GM12872 (cell line): ENCODE results near the gene PRAMEF1.
"Not testable (repeated sequence)": the region's sequence is repeated elsewhere in the genome, so short reads cannot be mapped to it uniquely, and the experiment has no call there.

Experiments
- TF ChIP-seq, protein P1 (sequence below): IDR thresholded peaks from 3 replicates; pipeline ENCODE4 v1.5.1; 2011; ENCODE audit warnings: low read depth, mild to moderate bottlenecking, low read length, moderate library complexity; ENCODE audit not compliant: insufficient read depth

The PRAMEF1 gene, protein sequence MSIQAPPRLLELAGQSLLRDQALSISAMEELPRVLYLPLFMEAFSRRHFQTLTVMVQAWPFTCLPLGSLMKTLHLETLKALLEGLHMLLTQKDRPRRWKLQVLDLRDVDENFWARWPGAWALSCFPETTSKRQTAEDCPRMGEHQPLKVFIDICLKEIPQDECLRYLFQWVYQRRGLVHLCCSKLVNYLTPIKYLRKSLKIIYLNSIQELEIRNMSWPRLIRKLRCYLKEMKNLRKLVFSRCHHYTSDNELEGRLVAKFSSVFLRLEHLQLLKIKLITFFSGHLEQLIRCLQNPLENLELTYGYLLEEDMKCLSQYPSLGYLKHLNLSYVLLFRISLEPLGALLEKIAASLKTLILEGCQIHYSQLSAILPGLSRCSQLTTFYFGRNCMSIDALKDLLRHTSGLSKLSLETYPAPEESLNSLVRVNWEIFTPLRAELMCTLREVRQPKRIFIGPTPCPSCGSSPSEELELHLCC

DNA sequence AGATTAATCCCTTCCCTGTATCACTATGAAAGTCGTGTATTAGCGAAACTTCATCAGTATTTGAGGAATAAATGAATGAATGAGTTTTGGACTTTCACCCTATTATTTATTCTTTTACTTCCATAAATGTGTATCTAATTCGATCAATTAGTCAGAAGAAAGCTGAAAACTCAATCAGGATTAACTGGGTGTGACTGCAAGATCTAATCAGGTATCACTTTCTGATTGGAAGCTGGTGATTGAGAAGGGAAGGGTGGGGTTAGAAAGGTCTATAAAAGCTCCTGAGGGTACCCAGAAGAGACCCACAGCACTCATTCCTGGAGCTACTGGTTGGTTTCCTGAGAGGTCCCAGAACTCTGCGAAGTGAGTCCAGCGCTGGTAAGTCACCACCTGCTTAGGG is at the start of gene PRAMEF1:
Gene PRAMEF1, plus strand, starts transcription at position 301 of the 400 bp plus-strand sequence. CDS start 1,831 bp downstream, outside the sequence.
- TF ChIP-seq, protein P1, sequence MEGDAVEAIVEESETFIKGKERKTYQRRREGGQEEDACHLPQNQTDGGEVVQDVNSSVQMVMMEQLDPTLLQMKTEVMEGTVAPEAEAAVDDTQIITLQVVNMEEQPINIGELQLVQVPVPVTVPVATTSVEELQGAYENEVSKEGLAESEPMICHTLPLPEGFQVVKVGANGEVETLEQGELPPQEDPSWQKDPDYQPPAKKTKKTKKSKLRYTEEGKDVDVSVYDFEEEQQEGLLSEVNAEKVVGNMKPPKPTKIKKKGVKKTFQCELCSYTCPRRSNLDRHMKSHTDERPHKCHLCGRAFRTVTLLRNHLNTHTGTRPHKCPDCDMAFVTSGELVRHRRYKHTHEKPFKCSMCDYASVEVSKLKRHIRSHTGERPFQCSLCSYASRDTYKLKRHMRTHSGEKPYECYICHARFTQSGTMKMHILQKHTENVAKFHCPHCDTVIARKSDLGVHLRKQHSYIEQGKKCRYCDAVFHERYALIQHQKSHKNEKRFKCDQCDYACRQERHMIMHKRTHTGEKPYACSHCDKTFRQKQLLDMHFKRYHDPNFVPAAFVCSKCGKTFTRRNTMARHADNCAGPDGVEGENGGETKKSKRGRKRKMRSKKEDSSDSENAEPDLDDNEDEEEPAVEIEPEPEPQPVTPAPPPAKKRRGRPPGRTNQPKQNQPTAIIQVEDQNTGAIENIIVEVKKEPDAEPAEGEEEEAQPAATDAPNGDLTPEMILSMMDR = not testable (repeated sequence)

DNA sequence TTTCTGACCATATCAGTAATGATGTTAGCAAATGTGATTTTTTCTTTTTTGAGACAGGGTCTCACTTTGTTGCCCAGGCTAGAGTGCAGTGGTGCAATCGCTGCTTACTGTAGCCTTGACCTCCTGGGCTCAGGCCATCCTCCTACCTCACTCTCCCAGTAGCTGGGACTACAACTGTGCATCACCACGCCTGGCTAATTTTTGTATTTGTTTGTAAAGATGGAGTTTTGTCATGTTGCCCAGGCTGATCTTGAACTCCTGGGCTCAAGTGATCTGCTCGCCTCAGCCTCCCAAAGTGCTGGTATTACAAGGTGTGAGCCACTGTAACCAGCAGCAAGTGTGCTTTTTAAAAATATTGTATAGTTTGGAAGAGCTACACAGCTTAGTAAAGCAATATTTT is 49.3 kb upstream of the PRAMEF1 start:
- TF ChIP-seq, protein P1 = no peak

DNA sequence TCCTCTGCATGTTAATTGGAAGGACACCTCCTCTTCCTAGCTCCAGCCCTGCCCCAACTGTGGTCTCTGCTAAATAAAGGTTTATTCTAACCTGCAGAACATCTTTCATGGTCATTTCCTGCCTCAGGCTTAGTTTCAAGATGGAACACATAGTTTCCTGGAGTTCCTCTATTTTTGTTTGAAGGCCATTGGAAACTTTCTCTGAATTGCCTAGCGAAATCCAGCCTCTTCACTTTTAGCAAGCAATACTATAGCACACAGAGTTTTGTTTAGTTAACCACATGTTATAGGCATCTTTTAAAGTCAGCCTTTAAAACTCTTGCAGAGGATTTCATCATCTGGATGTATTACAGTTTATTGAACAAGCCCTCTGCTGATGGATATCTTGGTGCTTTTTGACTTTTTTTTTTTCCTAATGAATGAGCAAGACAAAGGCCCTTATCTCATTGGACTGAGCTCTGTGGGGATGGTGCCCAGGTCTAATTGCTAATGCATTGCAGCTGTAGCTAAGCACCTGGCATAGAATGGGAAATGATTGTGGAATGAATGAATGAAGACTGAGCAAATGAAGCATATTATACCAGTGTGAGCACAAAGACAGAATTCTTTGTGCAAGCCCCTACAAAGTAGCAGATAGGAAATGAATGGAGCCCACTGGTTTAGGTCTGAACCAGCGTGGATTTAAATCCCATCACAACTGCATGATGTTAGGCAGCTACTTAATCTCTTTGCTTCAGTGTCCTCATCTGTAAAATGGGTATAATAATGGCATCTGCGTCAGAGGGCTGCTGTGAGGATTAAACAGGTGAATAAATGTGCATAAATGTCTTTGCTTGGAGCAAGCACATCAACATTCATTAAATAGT is 45.8 kb upstream of the PRAMEF1 start:
- TF ChIP-seq, protein P1 = no peak

DNA sequence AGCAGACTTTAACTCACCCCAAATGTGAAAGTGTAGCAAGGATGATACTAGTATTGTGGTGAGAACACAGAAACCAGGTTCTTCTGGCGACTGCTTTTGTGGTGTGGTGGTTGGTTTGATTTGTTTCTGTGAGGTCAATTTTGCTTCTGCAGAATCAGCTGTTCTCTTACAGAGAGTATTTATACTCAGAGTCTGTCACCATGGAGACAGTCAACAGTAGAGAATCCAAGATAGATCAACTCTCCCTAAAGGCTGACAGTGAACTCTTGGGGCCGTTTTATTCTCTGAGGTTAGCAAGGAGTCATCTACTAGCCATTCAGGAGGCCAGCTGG is 45.2 kb upstream of the PRAMEF1 start, which contains the start of gene CFAP107:
Gene CFAP107, plus strand, starts transcription at position 209 of the 332 bp plus-strand sequence. CDS start 231 bp downstream, outside the sequence.
- TF ChIP-seq, protein P1 = no peak

DNA sequence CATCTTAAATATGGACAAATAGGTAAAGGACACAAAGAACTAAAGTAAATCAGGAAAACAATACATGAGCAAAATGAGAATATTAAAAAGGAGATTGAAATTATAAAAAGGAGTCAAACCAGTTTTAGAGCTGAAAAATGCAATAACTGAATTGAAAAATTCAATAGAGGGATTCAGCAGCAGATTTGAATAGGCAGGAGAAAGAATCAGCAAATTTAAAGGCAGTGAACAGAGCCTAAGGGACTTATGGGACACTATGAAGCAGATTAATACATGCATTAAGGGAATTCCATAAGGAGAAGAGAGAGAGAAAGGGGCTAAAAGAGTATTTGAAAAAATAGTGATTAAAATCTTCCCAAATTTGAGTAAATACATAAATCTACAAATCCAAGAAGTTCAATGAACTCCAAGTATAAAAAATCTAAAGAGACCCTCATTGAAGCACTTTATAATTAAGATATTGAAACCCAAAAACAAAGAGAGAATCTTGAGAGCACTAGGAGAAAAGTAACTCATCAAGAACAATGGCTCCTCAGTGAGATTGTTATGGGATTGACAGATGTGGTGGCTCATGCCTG is 42.3 kb upstream of the PRAMEF1 start:
- TF ChIP-seq, protein P1 = no peak

DNA sequence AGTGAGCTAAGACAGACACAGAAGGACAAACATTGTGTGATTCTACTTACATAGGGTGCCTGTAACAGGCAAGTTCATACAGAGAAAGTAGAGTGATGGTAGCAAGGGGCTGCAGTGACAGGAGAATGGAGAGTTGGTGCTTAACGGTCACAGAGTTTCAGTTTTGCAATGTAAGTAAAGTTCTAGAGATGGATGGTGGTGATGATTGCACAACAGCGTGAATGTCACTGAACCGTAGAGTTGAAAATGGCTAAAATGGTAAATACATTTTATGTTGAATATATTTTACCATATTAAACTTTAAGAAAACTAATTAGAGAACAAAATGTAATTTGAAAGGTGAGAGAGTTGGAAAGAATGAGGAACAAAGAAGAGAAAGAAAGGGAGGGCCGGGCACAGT is 36.5 kb upstream of the PRAMEF1 start:
- TF ChIP-seq, protein P1 = no peak

DNA sequence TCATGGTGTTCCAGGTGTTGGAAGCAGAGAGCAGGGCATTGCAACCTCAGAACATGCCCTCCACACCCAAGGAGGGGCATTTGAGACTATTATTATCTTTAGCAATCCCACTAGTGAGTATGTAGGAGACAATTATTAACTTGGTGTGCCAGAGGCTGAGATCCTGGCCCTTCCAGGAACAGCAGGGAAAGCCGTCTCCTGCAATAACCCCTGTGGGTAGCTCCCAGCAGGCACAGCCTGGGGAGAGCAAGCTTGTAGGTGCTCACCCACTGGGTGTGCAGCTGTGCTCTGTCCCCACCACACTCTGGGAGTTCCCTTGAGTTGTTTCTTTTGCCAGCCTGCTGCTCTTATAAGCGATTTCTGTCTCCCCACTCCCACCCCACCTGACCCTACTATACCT is 34.9 kb upstream of the PRAMEF1 start:
- TF ChIP-seq, protein P1 = no peak
